A549 (cell line): ENCODE measurements around the gene PLCXD3. TPM values are rescaled to one million over a fixed set of nuclear protein-coding genes. Genes with fewer than 3 reads are reported as not detected.

Experiments used
- ATAC-seq, 2 experiments: fragments of 200-7000 bp in 1 of 2; fragments of >200 bp in 1 of 2; cut with Nextera tagmentation in 1 of 2; cut with Tn5 transposase in 1 of 2; 3 replicates each; pipeline versions ENCODE4 v1.8.0 to v1.9.1; 2018 to 2020; ENCODE audit warnings: mild to moderate bottlenecking in 1 of 2, moderate library complexity in 1 of 2
- CTCF ChIA-PET: fragments of 300-600 bp; sonication (Branson Sonifier 250); formaldehyde crosslinking; extraction: SDS; loops from one replicate; lab custom pipeline; 2021; ENCODE audit warnings: antibody characterized with exemption, inconsistent platforms; lab: Yijun Ruan, JAX
- POLR2A ChIA-PET: fragments of 350-600 bp; formaldehyde crosslinking; extraction: SDS; loops from one replicate; lab custom pipeline; 2021; ENCODE audit warnings: antibody characterized with exemption, inconsistent platforms; lab: Yijun Ruan, JAX
- DNase-seq, 2 experiments: peaks; one replicate each; pipeline versions ENCODE4 v3.0.0 to v3.0.0-alpha.2; 2011 to 2016; ENCODE audit warnings: low read depth in 1 of 2, low spot score in 1 of 2
- FAIRE-seq: peaks from 2 replicates; lab custom pipeline; 2011; peaks lifted over from hg19 to GRCh38; lab: Jason Lieb, UNC
- H3K27ac ChIP-seq, 2 experiments: fragments of >200 bp; sonication (Bioruptor Twin); formaldehyde crosslinking; 3 replicates each; pipeline ENCODE4 v1.5.1; 2016 to 2017
- H3K4me1 ChIP-seq: fragments of >200 bp; sonication (Bioruptor Twin); formaldehyde crosslinking; 3 replicates; pipeline ENCODE4 v1.6.1; 2016
- H3K4me2 ChIP-seq: fragments of >200 bp; sonication (Bioruptor Twin); formaldehyde crosslinking; 3 replicates; pipeline ENCODE4 v1.6.1; 2016
- H3K4me3 ChIP-seq: fragments of >200 bp; sonication (Bioruptor Twin); formaldehyde crosslinking; 3 replicates; pipeline ENCODE4 v1.5.1; 2016
- H3K9me3 ChIP-seq: fragments of >200 bp; sonication (Bioruptor Twin); formaldehyde crosslinking; 3 replicates; pipeline ENCODE4 v1.6.1; 2016
- ATOH8 ChIP-seq: fragments of 250-450 bp; sonication (Bioruptor Pico); IDR thresholded peaks from 2 replicates; pipeline ENCODE4 v1.5.0; 2020; ENCODE audit warnings: low read depth, mild to moderate bottlenecking, moderate library complexity
- BCL3 ChIP-seq: fragments of >200 bp; sonication (Bioruptor Twin); formaldehyde crosslinking; IDR thresholded peaks from 3 replicates; pipeline ENCODE4 v1.6.1; 2016
- CHD4 ChIP-seq: fragments of 200-600 bp; sonication (generic); IDR thresholded peaks from 2 replicates; pipeline ENCODE4 v1.6.1; 2016; ENCODE audit warnings: antibody characterized with exemption, mild to moderate bottlenecking, borderline replicate concordance
- CTCF ChIP-seq: fragments of >200 bp; sonication (Bioruptor Twin); formaldehyde crosslinking; IDR thresholded peaks from 3 replicates; pipeline ENCODE4 v1.5.1; 2016
- E2F6 ChIP-seq: IDR thresholded peaks from 2 replicates; pipeline ENCODE4 v1.6.1; 2012; ENCODE audit warnings: low read depth, borderline replicate concordance
- EHF ChIP-seq: fragments of 250-450 bp; sonication (Bioruptor Pico); IDR thresholded peaks from 2 replicates; pipeline ENCODE4 v1.5.0; 2020; ENCODE audit warnings: mild to moderate bottlenecking
- FOSB ChIP-seq: fragments of 250-450 bp; sonication (Bioruptor Pico); IDR thresholded peaks from 2 replicates; pipeline ENCODE4 v1.5.0; 2020; ENCODE audit warnings: mild to moderate bottlenecking, moderate library complexity
- HDAC2 ChIP-seq: fragments of 200-600 bp; sonication (generic); IDR thresholded peaks from 2 replicates; pipeline ENCODE4 v1.6.1; 2016
- HES2 ChIP-seq: fragments of >200 bp; sonication (Bioruptor Twin); formaldehyde crosslinking; IDR thresholded peaks from 2 replicates; pipeline ENCODE4 v1.6.1; 2016
- HMGXB4 ChIP-seq: fragments of 250-450 bp; sonication (Bioruptor Pico); IDR thresholded peaks from 2 replicates; pipeline ENCODE4 v1.5.0; 2021; ENCODE audit warnings: mild to moderate bottlenecking, moderate library complexity, borderline replicate concordance
- HOXA7 ChIP-seq: fragments of 250-450 bp; sonication (Bioruptor Pico); IDR thresholded peaks from 2 replicates; pipeline ENCODE4 v1.5.0; 2020; ENCODE audit warnings: mild to moderate bottlenecking, moderate library complexity
- JUNB ChIP-seq: fragments of >200 bp; sonication (Bioruptor Twin); formaldehyde crosslinking; IDR thresholded peaks from 2 replicates; pipeline ENCODE4 v1.6.1; 2016
- MAFK ChIP-seq: fragments of 450-650 bp; IDR thresholded peaks from 2 replicates; pipeline ENCODE4 v1.6.1; 2014; ENCODE audit not compliant: partially characterized antibody
- MAX ChIP-seq: IDR thresholded peaks from 2 replicates; pipeline ENCODE4 v1.6.1; 2012
- MYC ChIP-seq: IDR thresholded peaks from 2 replicates; pipeline ENCODE4 v1.6.1; 2012; ENCODE audit warnings: mild to moderate bottlenecking, inconsistent platforms, low read length, improper control_type of control experiment, borderline replicate concordance
- NFE2L2 ChIP-seq: fragments of 150-350 bp; conservative IDR thresholded peaks from 2 replicates; pipeline ENCODE4 v1.6.1; 2014; ENCODE audit warnings: low read length
- RAD21 ChIP-seq, 2 experiments: fragments of >200 bp in 1 of 2; sonication (Bioruptor Twin) in 1 of 2; formaldehyde crosslinking in 1 of 2; IDR thresholded peaks in 1 of 2; conservative IDR thresholded peaks in 1 of 2; 2 replicates in 1 of 2; 3 replicates in 1 of 2; pipeline ENCODE4 v1.6.1; 2012 to 2018; ENCODE audit warnings: inconsistent platforms in 1 of 2
- RARB ChIP-seq: fragments of 250-450 bp; sonication (Bioruptor Pico); IDR thresholded peaks from 2 replicates; pipeline ENCODE4 v1.8.0; 2021; ENCODE audit warnings: mild to moderate bottlenecking, moderate library complexity
- RFX5 ChIP-seq: fragments of 450-650 bp; IDR thresholded peaks from 2 replicates; pipeline ENCODE4 v1.7.1; 2014; ENCODE audit warnings: antibody characterized with exemption, mild to moderate bottlenecking, moderate library complexity
- SMC3 ChIP-seq: fragments of >200 bp; sonication (Bioruptor Twin); formaldehyde crosslinking; IDR thresholded peaks from 3 replicates; pipeline ENCODE4 v1.6.1; 2018; ENCODE audit warnings: inconsistent platforms
- SREBF2 ChIP-seq: fragments of 450-650 bp; IDR thresholded peaks from 2 replicates; pipeline ENCODE4 v1.6.1; 2014; ENCODE audit warnings: mild to moderate bottlenecking, moderate library complexity
- USF2 ChIP-seq: fragments of 450-650 bp; IDR thresholded peaks from 2 replicates; pipeline ENCODE4 v1.6.1; 2014; ENCODE audit warnings: antibody characterized with exemption
- WGBS: methylation state at CpG from one replicate; pipeline ENCODE4 v1.1.6; 2017; ENCODE audit errors: missing lambda C conversion rate; 5-methylcytosine and 5-hydroxymethylcytosine counted together
- polyA plus RNA-seq, 4 experiments: library from polyadenylated mRNA; depleted of rRNA in 3 of 4; stranded (reverse); fragments of >200 nt; fragmentation: RNase III in 1 of 4; extraction: RNeasy Plus Mini Kit Qiagen cat#74134 plus additional on column Dnase treatment in 1 of 4; gene quantifications; 2 replicates in 3 of 4; 3 replicates in 1 of 4; pipeline ENCODE4 v1.2.3, GENCODE V29; 2011 to 2017

PLCXD3 gene
- polyA plus RNA-seq, 2 of the 4 experiments (the other 2 are of a cell fraction): 1.2 to 1.6 TPM

- no peaks in the 10 kb centered on the region for H3K4me1 ChIP-seq
- ChIA-PET POLR2A (no interaction called here), CTCF (interaction anchor here (2.5 kb wide), 1 partner anchor 9 kb away, joined by 7 read pairs; no protein-coding TSS in a partner anchor)
- no peak for DNase-seq
- FAIRE-seq: no peak
- no peak for ATAC-seq
- 96% methylated on average over 2 of the region's 2 CpGs for WGBS
- no peak overlapping the region for H3K4me3 ChIP-seq
- no peak overlapping the region for H3K27ac ChIP-seq
- H3K4me2 ChIP-seq: no peak overlapping the region
- no peaks in the 10 kb centered on the region for H3K9me3 ChIP-seq
- TF ChIP-seq MAX (no peak), MAFK (no peak), HDAC2 (no peak), HMGXB4 (CRISPR knock-in tag) (no peak), HES2 (no peak), SMC3 (no peak), FOSB (no peak), E2F6 (no peak), CHD4 (no peak), ATOH8 (CRISPR knock-in tag) (no peak), MYC (no peak), JUNB (no peak), RARB (CRISPR knock-in tag) (no peak), SREBF2 (no peak), BCL3 (no peak), CTCF (no peak), RFX5 (no peak), NFE2L2 (no peak), USF2 (no peak)
Measured at GRCh38 chr5:41356786-41357185, 153.6 kb downstream of the PLCXD3 start.

- ChIA-PET CTCF (interaction anchor here (0.6 to 1.6 kb wide), 2 partner anchors 167 to 355 kb away, joined by 3 read pairs; no protein-coding TSS in a partner anchor), POLR2A (no interaction called here)
- H3K4me2 ChIP-seq: no peak overlapping the region
- 68% methylated on average over 4 of the region's 4 CpGs for WGBS
- no peak overlapping the region for H3K27ac ChIP-seq
- H3K9me3 ChIP-seq: no peaks in the 10 kb centered on the region
- no peak for ATAC-seq
- H3K4me3 ChIP-seq: no peak overlapping the region
- no peak for DNase-seq
- H3K4me1 ChIP-seq: no peaks in the 10 kb centered on the region
- TF ChIP-seq EHF (CRISPR knock-in tag) (no peak), HOXA7 (CRISPR knock-in tag) (no peak), RAD21 (conservative IDR thresholded peaks at IDR 0.05 in 1 of 2, IDR thresholded peaks at IDR 0.05 in 1 of 2) (no peak)
- TF ChIP-seq, all 56 proteins: peak for 0
- no peak for FAIRE-seq
Measured at GRCh38 chr5:41349846-41350245, 160.6 kb downstream of the PLCXD3 start.
